Transverse colon (tissue), 4 donors: Measurements from ENCODE around the gene ADAM10. TPM values are rescaled to one million over a fixed set of nuclear protein-coding genes. Genes with fewer than 3 reads are reported as not detected.

Source experiments
- DNase-seq: peaks from one replicate; pipeline ENCODE4 v3.0.0-alpha.2; 2019
- H3K27ac ChIP-seq, 4 donors: fragments of 200-600 bp; sonication (generic); 2 replicates each; pipeline ENCODE4 v1.5.1; 2016 to 2018; ENCODE audit warnings: inconsistent platforms in 4 of 4
- H3K27me3 ChIP-seq: fragments of 200-600 bp; sonication (generic); 2 replicates; pipeline ENCODE4 v1.5.1; 2017; ENCODE audit warnings: inconsistent platforms
- H3K36me3 ChIP-seq, 4 donors: fragments of 200-600 bp; sonication (generic); 2 replicates each; pipeline ENCODE4 v1.5.1; 2017 to 2019; ENCODE audit warnings: inconsistent platforms in 4 of 4
- H3K4me1 ChIP-seq, 4 donors: fragments of 200-600 bp; sonication (generic); 2 replicates each; pipeline ENCODE4 v1.5.1; 2017 to 2020; ENCODE audit warnings: inconsistent platforms in 4 of 4
- H3K4me3 ChIP-seq, 4 donors: fragments of 200-600 bp; sonication (generic); 1 replicate in 1 of 4; 2 replicates in 3 of 4; pipeline versions ENCODE4 v1.5.1 to v1.6.1; 2017 to 2019; ENCODE audit warnings: inconsistent platforms in 4 of 4
- H3K9me3 ChIP-seq, 2 donors: fragments of 200-600 bp; sonication (generic); 2 replicates each; pipeline ENCODE4 v1.5.1; 2017 to 2019; ENCODE audit warnings: inconsistent platforms in 2 of 2
- CTCF ChIP-seq, 5 experiments: fragments of 200-600 bp in 3 of 5; fragments of 450-650 bp in 2 of 5; sonication (generic) in 3 of 5; IDR thresholded peaks; 1 replicate in 2 of 5; 2 replicates in 3 of 5; pipeline ENCODE4 v1.5.1; 2016 to 2017; ENCODE audit warnings: antibody characterized with exemption in 5 of 5, inconsistent platforms in 3 of 5, mild to moderate bottlenecking in 2 of 5, moderate library complexity in 1 of 5
- EP300 ChIP-seq: sonication (generic); formaldehyde crosslinking; IDR thresholded peaks from one replicate; pipeline ENCODE4 v1.6.1; 2017; ENCODE audit warnings: antibody characterized with exemption, low read depth
- POLR2A ChIP-seq: fragments of 450-650 bp; IDR thresholded peaks from one replicate; pipeline ENCODE4 v1.6.1; 2016; ENCODE audit warnings: antibody characterized with exemption, mild to moderate bottlenecking, moderate library complexity
- POLR2AphosphoS5 ChIP-seq, 3 donors: sonication (generic); formaldehyde crosslinking; IDR thresholded peaks; one replicate each; pipeline ENCODE4 v1.6.1; 2016; ENCODE audit warnings: antibody characterized with exemption in 3 of 3
- WGBS, 2 donors: methylation state at CpG; one replicate each; pipeline ENCODE4 v1.1.5; 2018; ENCODE audit warnings: low coverage in 1 of 2; 5-methylcytosine and 5-hydroxymethylcytosine counted together
- in situ Hi-C, 4 donors: fragments of 200-750 bp; cut with MboI; loops; one replicate each; pipeline versions ENCODE4 v1.15.0 to v1.15.1; 2017; ENCODE audit warnings: low sequenced_read_pairs in 3 of 4, low pct_ligation_motif_present in 1 of 4, low pct_unique_long_range_greater_than_20kb in 1 of 4
- intact Hi-C: fragments of 100-400 bp; cut with DNase I; formaldehyde crosslinking; loops from one replicate; pipeline ENCODE4 v1.15.1; 2023; ENCODE audit warnings: low total_unique reads
- total RNA-seq, 4 donors: library from RNA; depleted of rRNA; stranded (reverse); fragments of >200 nt; gene quantifications; one replicate each; pipeline ENCODE4 v1.1.0, GENCODE V29; 2016

ADAM10 gene
- total RNA-seq, 4 donors from 2014 or later, result 45.3 to 941 (median 69.1) TPM

- 67 to 70% methylated on average over 1 of the region's 1 CpG for WGBS, 2 donors
- Histone ChIP-seq H3K36me3 (no peaks in the 10 kb centered on the region), H3K27ac (no peak overlapping the region), H3K4me1 (peaks cover 0 to 22% (median 5%) of the 10 kb centered on the region in 4 donors), H3K9me3 (no peaks in the 10 kb centered on the region), H3K27me3 (no peaks in the 10 kb centered on the region), H3K4me3 (no peak overlapping the region)
- in situ Hi-C loops, result no loop called here
- TF ChIP-seq CTCF (IDR thresholded peaks at IDR 0.05), result no peak
- no peak for TF ChIP-seq POLR2AphosphoS5 (IDR thresholded peaks at IDR 0.05)
- no peak for TF ChIP-seq POLR2A
- no peak for TF ChIP-seq EP300
- DNase-seq, result no peak
- intact Hi-C loops, result no loop called here
Measured at GRCh38 chr15:58724466-58724865, 25.0 kb downstream of the ADAM10 start.

GRCh38 chr15:58717357-58717756, 32.1 kb downstream of the ADAM10 start:
- H3K4me1 ChIP-seq, result peaks cover 0 to 4% (median 0%) of the 10 kb centered on the region in 4 donors
- WGBS, 2 donors, result 93 to 97% methylated on average over 2 of the region's 2 CpGs
- intact Hi-C loops, result no loop called here

GRCh38 chr15:58716027-58716426, 33.5 kb downstream of the ADAM10 start:
- H3K27ac ChIP-seq, result no peak overlapping the region
- no peak for TF ChIP-seq EP300
- TF ChIP-seq CTCF (IDR thresholded peaks at IDR 0.05), result no peak
- TF ChIP-seq POLR2AphosphoS5 (IDR thresholded peaks at IDR 0.05), result no peak
- no peak for TF ChIP-seq POLR2A
- 80 to 93% methylated on average over 4 of the region's 4 CpGs for WGBS, 2 donors
- H3K36me3 ChIP-seq, result peaks cover 0 to 11% (median 0%) of the 10 kb centered on the region in 4 donors
- DNase-seq, result no peak
- in situ Hi-C loops (no loop called here), intact Hi-C loops (no loop called here)
- H3K9me3 ChIP-seq, result no peaks in the 10 kb centered on the region
- H3K4me1 ChIP-seq, result peaks cover 0 to under 1% (median 0%) of the 10 kb centered on the region in 4 donors
- no peak overlapping the region for H3K4me3 ChIP-seq
- no peaks in the 10 kb centered on the region for H3K27me3 ChIP-seq

More at GRCh38 chr15:58717357-58717756, 32.1 kb downstream of the ADAM10 start:
- Histone ChIP-seq H3K9me3 (no peaks in the 10 kb centered on the region), H3K27me3 (no peaks in the 10 kb centered on the region), H3K27ac (no peak overlapping the region), H3K36me3 (peaks cover 0 to 11% (median 0%) of the 10 kb centered on the region in 4 donors), H3K4me3 (no peak overlapping the region)
- no peak for TF ChIP-seq CTCF (IDR thresholded peaks at IDR 0.05)
- no peak for TF ChIP-seq EP300
- no peak for TF ChIP-seq POLR2A
- no peak for TF ChIP-seq POLR2AphosphoS5 (IDR thresholded peaks at IDR 0.05)
- in situ Hi-C loops, result no loop called here
- DNase-seq, result no peak

- intact Hi-C loops (no loop called here), in situ Hi-C loops (no loop called here)
- H3K27me3 ChIP-seq, result no peaks in the 10 kb centered on the region
- no peak for DNase-seq
- no peak overlapping the region for H3K27ac ChIP-seq
- no peaks in the 10 kb centered on the region for H3K4me1 ChIP-seq
- peaks cover 0 to 11% (median 0%) of the 10 kb centered on the region in 4 donors for H3K36me3 ChIP-seq
- 75 to 99% methylated on average over 1 to 3 of the region's 3 CpGs for WGBS, 2 donors
- no peak for TF ChIP-seq CTCF (IDR thresholded peaks at IDR 0.05)
- TF ChIP-seq POLR2AphosphoS5 (IDR thresholded peaks at IDR 0.05), result no peak
- no peak for TF ChIP-seq EP300
- no peak for TF ChIP-seq POLR2A
- no peak overlapping the region for H3K4me3 ChIP-seq
- H3K9me3 ChIP-seq, result no peaks in the 10 kb centered on the region
Measured at GRCh38 chr15:58715266-58715917, 34.1 kb downstream of the ADAM10 start.
